ENCODE measurements around the gene APBA1.

DNA sequence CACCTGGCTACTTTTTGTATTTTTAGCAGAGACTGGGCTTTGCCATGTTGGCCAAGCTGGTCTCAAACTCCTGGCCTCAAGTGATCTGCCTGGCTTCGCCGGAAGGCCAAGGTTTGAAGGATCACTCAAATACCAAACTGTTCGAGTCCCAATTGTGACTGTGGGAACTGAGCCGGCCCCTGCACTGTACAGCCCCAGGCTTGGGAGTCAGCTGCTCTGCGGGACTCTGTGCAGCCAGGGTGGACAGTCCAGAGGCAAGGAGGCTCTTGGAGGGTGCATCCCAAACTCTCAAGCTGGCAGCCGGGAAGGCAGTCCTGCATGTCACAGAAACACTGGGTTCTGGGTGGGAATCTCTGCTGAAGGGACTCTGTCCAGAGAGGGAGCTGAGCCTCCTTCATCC lies 238.2 kb downstream of the APBA1 start:
- TF ChIP-seq CTCF (IDR thresholded peaks at IDR 0.05; ENCODE audit: insufficient read depth, low read length, poor library complexity, severe bottlenecking): no peak
- no peak for TF ChIP-seq EZH2phosphoT487 (conservative IDR thresholded peaks at IDR 0.05; ENCODE audit: low read length)

Measured in SU-DHL-6 (cell line).